ENCODE data around the gene CSN3.

DNA sequence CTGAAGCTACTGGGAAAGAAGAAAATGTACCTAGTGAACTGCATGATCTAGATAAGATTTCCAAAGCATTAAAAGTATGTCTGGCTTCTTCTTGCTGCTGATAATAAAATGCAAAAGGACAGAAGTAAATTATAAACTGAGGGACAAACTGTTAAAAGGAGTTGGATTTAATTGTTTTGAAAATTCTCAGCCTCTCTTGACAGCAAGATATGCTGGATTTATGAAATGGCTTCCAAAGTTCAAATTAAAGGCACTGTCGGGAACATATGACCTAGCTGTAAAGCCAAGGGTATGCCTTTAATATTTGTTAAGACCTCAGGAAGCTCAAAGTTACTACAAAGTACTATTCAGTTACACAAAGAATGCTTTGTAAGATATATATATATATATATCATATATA is 46.3 kb downstream of the CSN3 start:
- TF ChIP-seq, protein P1, sequence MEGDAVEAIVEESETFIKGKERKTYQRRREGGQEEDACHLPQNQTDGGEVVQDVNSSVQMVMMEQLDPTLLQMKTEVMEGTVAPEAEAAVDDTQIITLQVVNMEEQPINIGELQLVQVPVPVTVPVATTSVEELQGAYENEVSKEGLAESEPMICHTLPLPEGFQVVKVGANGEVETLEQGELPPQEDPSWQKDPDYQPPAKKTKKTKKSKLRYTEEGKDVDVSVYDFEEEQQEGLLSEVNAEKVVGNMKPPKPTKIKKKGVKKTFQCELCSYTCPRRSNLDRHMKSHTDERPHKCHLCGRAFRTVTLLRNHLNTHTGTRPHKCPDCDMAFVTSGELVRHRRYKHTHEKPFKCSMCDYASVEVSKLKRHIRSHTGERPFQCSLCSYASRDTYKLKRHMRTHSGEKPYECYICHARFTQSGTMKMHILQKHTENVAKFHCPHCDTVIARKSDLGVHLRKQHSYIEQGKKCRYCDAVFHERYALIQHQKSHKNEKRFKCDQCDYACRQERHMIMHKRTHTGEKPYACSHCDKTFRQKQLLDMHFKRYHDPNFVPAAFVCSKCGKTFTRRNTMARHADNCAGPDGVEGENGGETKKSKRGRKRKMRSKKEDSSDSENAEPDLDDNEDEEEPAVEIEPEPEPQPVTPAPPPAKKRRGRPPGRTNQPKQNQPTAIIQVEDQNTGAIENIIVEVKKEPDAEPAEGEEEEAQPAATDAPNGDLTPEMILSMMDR (IDR thresholded peaks at IDR 0.05) = no peak
- TF ChIP-seq POLR2A (IDR thresholded peaks at IDR 0.05) = no peak
